HG02588 (cell line): ENCODE data around the gene CMTR1.

Experiments used
- ATAC-seq: cut with Tn5 transposase; IDR thresholded peaks from one replicate; pipeline ENCODE4 v1.9.1; 2021; ENCODE audit warnings: mild to moderate bottlenecking, moderate library complexity; ENCODE audit not compliant: unreplicated experiment

Gene CMTR1

GRCh38 chr6:37525460-37526357 is 92.7 kb downstream of the CMTR1 start:
- no peak for ATAC-seq

- no peak for ATAC-seq
Measured at GRCh38 chr6:37528541-37528940, 95.5 kb downstream of the CMTR1 start.

- ATAC-seq, result no peak
Measured at GRCh38 chr6:37530297-37530696, 97.3 kb downstream of the CMTR1 start.

- no peak for ATAC-seq
Measured at GRCh38 chr6:37531026-37531425, 98.0 kb downstream of the CMTR1 start.
